Activated CD8-positive, alpha-beta T cell treated with anti-CD3 and anti-CD28 coated beads for 36 hours (primary cell): ENCODE data around the gene ARF1. TPM values are rescaled to one million over a fixed set of nuclear protein-coding genes. Genes with fewer than 3 reads are reported as not detected.

ENCODE experiments used
- ATAC-seq: fragments of 200-7000 bp; cut with Tn5 transposase; one replicate; pipeline ENCODE4 v1.10.0; 2021; ENCODE audit warnings: mild to moderate bottlenecking, moderate library complexity
- CTCF ChIA-PET: fragments of 350-600 bp; sonication (Branson Sonifier 250); formaldehyde crosslinking; loops from one replicate; lab custom pipeline; 2021; ENCODE audit warnings: antibody characterized with exemption; lab: Charles Lee
- POLR2A ChIA-PET: fragments of 350-600 bp; sonication (Branson Sonifier 250); formaldehyde crosslinking; loops from one replicate; lab custom pipeline; 2021; ENCODE audit warnings: antibody characterized with exemption; lab: Charles Lee
- DNase-seq: peaks from one replicate; pipeline ENCODE4 v3.0.0-alpha.2; 2020
- H3K27ac Mint-ChIP-seq: one replicate; pipeline ENCODE4 v1.8.0; 2021; ENCODE audit warnings: mild to moderate bottlenecking, mixed read lengths
- H3K27me3 Mint-ChIP-seq: one replicate; pipeline ENCODE4 v1.8.0; 2021; ENCODE audit warnings: mixed read lengths
- H3K36me3 Mint-ChIP-seq: one replicate; pipeline ENCODE4 v1.8.0; 2021; ENCODE audit warnings: low read depth, mixed read lengths
- H3K4me1 Mint-ChIP-seq: one replicate; pipeline ENCODE4 v1.8.0; 2021; ENCODE audit warnings: low read depth, mixed read lengths
- H3K4me3 Mint-ChIP-seq: one replicate; pipeline ENCODE4 v1.8.0; 2021; ENCODE audit warnings: mild to moderate bottlenecking, moderate library complexity, mixed read lengths
- H3K9me3 Mint-ChIP-seq: one replicate; pipeline ENCODE4 v1.8.0; 2021; ENCODE audit warnings: mixed read lengths
- CTCF ChIP-seq: fragments of 200-600 bp; IDR thresholded peaks from one replicate; pipeline ENCODE4 v1.8.0; 2022; ENCODE audit warnings: antibody characterized with exemption, mild to moderate bottlenecking
- intact Hi-C: fragments of 100-400 bp; cut with micrococcal nuclease; formaldehyde crosslinking; loops from one replicate; pipeline ENCODE4 v1.10.0; 2022
- microRNA-seq: library from miRNA; unstranded; fragments of <30 nt; microRNA quantifications from one replicate; pipeline ENCODE4 v1.2.0, GENCODE V29; 2022; ENCODE audit warnings: borderline microRNAs expressed, borderline replicate concordance
- total RNA-seq, 2 experiments: library from RNA; stranded (reverse); gene quantifications; one replicate each; pipeline ENCODE4 v1.2.3, GENCODE V29; 2021

The ARF1 gene
- total RNA-seq, 2 experiments from 2014 or later = 349 to 350 TPM

- ChIA-PET POLR2A (no interaction called here), CTCF (no interaction called here)
- intact Hi-C loops = no loop called here
- Mint-ChIP-seq H3K27ac (no peak overlapping the region), H3K27me3 (no peaks in the 10 kb centered on the region), H3K36me3 (peaks cover 18% of the 10 kb centered on the region), H3K4me3 (no peak overlapping the region), H3K4me1 (peaks cover 26% of the 10 kb centered on the region), H3K9me3 (no peaks in the 10 kb centered on the region)
- TF ChIP-seq CTCF = no peak
- DNase-seq (no peak), ATAC-seq (no peak)
These were observed 64.7 kb downstream of the ARF1 start for GRCh38 chr1:228147151-228147693.

GRCh38 chr1:228147768-228148167 is 65.3 kb downstream of the ARF1 start:
- H3K9me3 Mint-ChIP-seq = no peaks in the 10 kb centered on the region
- DNase-seq (no peak), ATAC-seq (no peak)
- CTCF ChIA-PET = no interaction called here
- no peak overlapping the region for H3K4me3 Mint-ChIP-seq
- intact Hi-C loops = no loop called here
- no peak overlapping the region for H3K27ac Mint-ChIP-seq
- POLR2A ChIA-PET = no interaction called here
- peaks cover 21% of the 10 kb centered on the region for H3K4me1 Mint-ChIP-seq
- no peak for TF ChIP-seq CTCF
- peaks cover 12% of the 10 kb centered on the region for H3K36me3 Mint-ChIP-seq
- no peaks in the 10 kb centered on the region for H3K27me3 Mint-ChIP-seq

GRCh38 chr1:228148196-228148861 is 65.8 kb downstream of the ARF1 start:
- no peak for DNase-seq

More at GRCh38 chr1:228148196-228148861, 65.8 kb downstream of the ARF1 start:
- Mint-ChIP-seq H3K27me3 (no peaks in the 10 kb centered on the region), H3K27ac (no peak overlapping the region), H3K4me3 (no peak overlapping the region), H3K9me3 (no peaks in the 10 kb centered on the region), H3K36me3 (peaks cover 6% of the 10 kb centered on the region), H3K4me1 (peaks cover 15% of the 10 kb centered on the region)
- CTCF ChIA-PET = no interaction called here
- intact Hi-C loops = no loop called here
- POLR2A ChIA-PET = no interaction called here
- ATAC-seq = no peak
- TF ChIP-seq CTCF = no peak

Small RNA genes lying within 50 kb of the gene (microRNA-seq; reads per million reads assigned to microRNA genes)
- gene MIR3620 = 0.91 reads per million

Other genes starting within 250 kb of the ARF1 start
- gene WNT9A, start 134.8 kb upstream of the ARF1 start, total RNA-seq = not detected
- gene WNT3A, start 75.7 kb upstream of the ARF1 start, total RNA-seq = not detected
- 10 to 100 TPM; 22.2 to 23.5 TPM for gene C1orf35, start 20.6 kb downstream of the ARF1 start, total RNA-seq
- gene MRPL55, start 26.6 kb downstream of the ARF1 start, total RNA-seq = 10 to 100 TPM; 67.8 to 68.3 TPM
- gene GUK1, start 57.6 kb downstream of the ARF1 start, total RNA-seq = 100 to 1,000 TPM; 375 to 376 TPM
- gene GJC2, start 67.2 kb downstream of the ARF1 start, total RNA-seq = 1 to 10 TPM; 3.4 to 3.5 TPM
- 10 to 100 TPM in 1 of 2 experiments, 1 to 10 TPM in 1; 9.7 to 10.8 TPM for gene IBA57, start 83.1 kb downstream of the ARF1 start, total RNA-seq
- 10 to 100 TPM; 21.6 to 23.7 TPM for gene OBSCN, start 125.3 kb downstream of the ARF1 start, total RNA-seq